SK-N-MC (cell line): ENCODE measurements around the gene CCDC27.

Experiments used
- EZH2 ChIP-seq: fragments of 200-600 bp; sonication (generic); IDR thresholded peaks from one replicate; pipeline ENCODE4 v1.6.1; 2017; ENCODE audit warnings: antibody characterized with exemption
- FOXP2 ChIP-seq: optimal IDR thresholded peaks from 2 replicates; pipeline ENCODE3; 2011; ENCODE audit warnings: mild to moderate bottlenecking, moderate library complexity; ENCODE audit not compliant: insufficient read depth; ENCODE audit errors: extremely low read length, control extremely low read depth
- POLR2AphosphoS5 ChIP-seq: IDR thresholded peaks from 2 replicates; pipeline ENCODE4 v1.6.1; 2012; ENCODE audit warnings: mild to moderate bottlenecking, low read depth, low read length, borderline replicate concordance

DNA sequence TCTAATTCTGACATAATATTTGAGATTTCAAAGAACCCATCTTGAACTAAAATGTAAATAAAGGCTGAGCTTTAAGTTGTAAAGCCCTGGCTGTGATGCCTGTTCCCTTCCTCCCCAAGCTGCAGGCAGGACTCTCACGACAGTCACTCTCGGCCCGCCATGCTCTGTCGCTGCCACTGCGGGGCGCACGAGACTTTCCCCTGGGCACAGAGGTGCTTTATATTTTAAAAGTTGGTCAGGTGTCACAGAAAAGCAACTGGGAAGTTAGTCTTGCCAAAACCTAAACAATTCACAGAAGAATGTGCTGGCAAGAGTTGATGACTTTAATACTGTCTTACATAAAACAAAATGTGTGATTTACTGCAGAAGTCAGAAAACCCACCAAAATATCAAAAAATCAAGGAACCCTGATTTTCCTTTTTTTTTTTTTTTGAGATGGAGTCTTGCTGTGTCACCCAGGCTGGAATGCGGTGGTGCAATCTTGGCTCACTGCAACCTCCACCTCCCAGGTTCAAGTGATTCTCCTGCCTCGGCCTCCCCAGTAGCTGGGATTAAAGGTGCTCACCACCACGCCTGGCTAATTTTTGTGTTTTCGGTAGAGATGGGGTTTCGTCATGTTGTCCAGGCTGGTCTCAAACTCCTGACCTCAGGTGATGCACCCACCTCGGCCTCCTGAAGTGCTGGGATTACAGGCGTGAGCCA, 33.4 kb downstream of the CCDC27 start:
- TF ChIP-seq POLR2AphosphoS5 (no peak), EZH2 (no peak), FOXP2 (no peak)
